H1 (cell line): ENCODE results near the gene PLCXD1.

Experiments used
- ASH2L ChIP-seq: fragments of 200-600, 300-600 bp; sonication (generic); IDR thresholded peaks from one replicate; pipeline ENCODE4 v1.7.1; 2017; ENCODE audit warnings: low read length
- CBX8 ChIP-seq: fragments of 300-800, 300-1000 bp; sonication (generic); IDR thresholded peaks from 2 replicates; pipeline ENCODE4 v1.7.1; 2016; ENCODE audit warnings: low read depth, low read length, borderline replicate concordance
- EP300 ChIP-seq, 2 experiments: IDR thresholded peaks; 1 replicate in 1 of 2; 2 replicates in 1 of 2; pipeline ENCODE4 v1.6.1; 2011 to 2012; ENCODE audit warnings: low read depth in 2 of 2, low read length in 2 of 2, mild to moderate bottlenecking in 2 of 2, borderline replicate concordance in 1 of 2, inconsistent platforms in 1 of 2, moderate library complexity in 1 of 2
- EZH2 ChIP-seq: fragments of 200-600 bp; sonication (generic); IDR thresholded peaks from 2 replicates; pipeline ENCODE4 v1.7.1; 2012; ENCODE audit warnings: low read depth, mild to moderate bottlenecking, moderate library complexity, low read length, inconsistent platforms; ENCODE audit not compliant: severe bottlenecking
- FOSL1 ChIP-seq: IDR thresholded peaks from 2 replicates; pipeline ENCODE4 v1.6.1; 2011; ENCODE audit warnings: mild to moderate bottlenecking, low read depth, low read length, moderate library complexity; ENCODE audit not compliant: insufficient read depth
- GABPA ChIP-seq: IDR thresholded peaks from 2 replicates; pipeline ENCODE4 v1.6.1; 2011; ENCODE audit warnings: mild to moderate bottlenecking, low read length, moderate library complexity, borderline replicate concordance; ENCODE audit not compliant: insufficient read depth
- KDM1A ChIP-seq: fragments of 200-600, 300-600 bp; sonication (generic); IDR thresholded peaks from 2 replicates; pipeline ENCODE4 v1.7.1; 2016; ENCODE audit warnings: mild to moderate bottlenecking, low read length, borderline replicate concordance
- PHF8 ChIP-seq: fragments of 200-600 bp; sonication (generic); conservative IDR thresholded peaks from 2 replicates; pipeline ENCODE4 v1.7.1; 2012; ENCODE audit warnings: low read depth, mild to moderate bottlenecking, inconsistent platforms, low read length, moderate library complexity
- POLR2AphosphoS5 ChIP-seq: IDR thresholded peaks from 2 replicates; pipeline ENCODE4 v1.6.1; 2011; ENCODE audit warnings: low read depth, low read length
- SP1 ChIP-seq: IDR thresholded peaks from 2 replicates; pipeline ENCODE4 v1.6.1; 2011; ENCODE audit warnings: low read depth, low read length
- TCF12 ChIP-seq: IDR thresholded peaks from 2 replicates; pipeline ENCODE4 v1.6.1; 2011; ENCODE audit warnings: low read depth, mild to moderate bottlenecking, low read length
- TF ChIP-seq, protein P1 (sequence below), 3 experiments: IDR thresholded peaks; 1 replicate in 2 of 3; 2 replicates in 1 of 3; pipeline versions ENCODE4 v1.5.1 to v1.6.1; 2011; ENCODE audit warnings: low read length in 3 of 3, mild to moderate bottlenecking in 3 of 3, inconsistent platforms in 2 of 3, low read depth in 1 of 3, moderate library complexity in 1 of 3; ENCODE audit not compliant: insufficient read depth in 1 of 3; ENCODE audit errors: control extremely low read depth in 1 of 3

DNA sequence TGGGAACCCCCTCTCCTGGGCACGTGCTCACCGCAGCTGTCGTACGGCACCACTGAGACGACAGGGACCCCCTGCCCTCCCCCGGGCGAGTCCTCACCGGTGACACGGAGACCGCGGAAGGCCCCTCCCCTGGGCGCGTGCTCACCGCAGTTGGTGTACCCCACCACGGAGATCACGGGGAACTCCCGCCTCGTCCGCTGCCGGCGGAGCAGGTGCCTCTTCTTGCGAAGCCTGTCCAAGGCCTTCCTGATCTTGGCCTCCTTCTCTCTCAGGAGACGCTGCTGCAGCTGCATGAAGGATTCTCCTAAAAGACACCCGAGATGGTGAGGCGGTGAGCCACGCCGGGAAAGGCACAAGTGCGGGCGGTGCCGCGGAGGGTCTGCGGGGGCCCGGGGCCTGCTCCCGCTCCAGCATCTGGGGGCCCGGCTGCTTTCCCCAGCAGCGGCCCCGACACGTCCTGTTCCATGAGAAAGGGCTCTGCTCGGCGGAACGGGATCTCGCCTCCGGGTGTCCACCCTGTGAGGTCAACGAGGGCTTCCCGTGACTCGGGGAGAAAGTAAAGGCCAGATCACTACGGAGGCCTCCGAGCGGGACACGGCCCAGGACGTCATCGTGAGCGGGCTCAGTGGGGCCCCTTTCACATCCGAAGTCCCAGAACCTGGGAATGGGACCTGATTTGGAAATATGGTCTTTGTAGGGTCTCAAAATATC is 31.6 kb downstream of the PLCXD1 start:
- TF ChIP-seq TCF12 (no peak), FOSL1 (no peak), SP1 (no peak), CBX8 (no peak), ASH2L (no peak), EP300 (IDR thresholded peaks at IDR 0.05; ENCODE audit: borderline replicate concordance in 1 of 2, low read depth in 2 of 2, low read length in 2 of 2) (no peak), EZH2 (no peak), KDM1A (no peak), PHF8 (no peak), POLR2AphosphoS5 (no peak), GABPA (no peak)
- TF ChIP-seq, protein P1, sequence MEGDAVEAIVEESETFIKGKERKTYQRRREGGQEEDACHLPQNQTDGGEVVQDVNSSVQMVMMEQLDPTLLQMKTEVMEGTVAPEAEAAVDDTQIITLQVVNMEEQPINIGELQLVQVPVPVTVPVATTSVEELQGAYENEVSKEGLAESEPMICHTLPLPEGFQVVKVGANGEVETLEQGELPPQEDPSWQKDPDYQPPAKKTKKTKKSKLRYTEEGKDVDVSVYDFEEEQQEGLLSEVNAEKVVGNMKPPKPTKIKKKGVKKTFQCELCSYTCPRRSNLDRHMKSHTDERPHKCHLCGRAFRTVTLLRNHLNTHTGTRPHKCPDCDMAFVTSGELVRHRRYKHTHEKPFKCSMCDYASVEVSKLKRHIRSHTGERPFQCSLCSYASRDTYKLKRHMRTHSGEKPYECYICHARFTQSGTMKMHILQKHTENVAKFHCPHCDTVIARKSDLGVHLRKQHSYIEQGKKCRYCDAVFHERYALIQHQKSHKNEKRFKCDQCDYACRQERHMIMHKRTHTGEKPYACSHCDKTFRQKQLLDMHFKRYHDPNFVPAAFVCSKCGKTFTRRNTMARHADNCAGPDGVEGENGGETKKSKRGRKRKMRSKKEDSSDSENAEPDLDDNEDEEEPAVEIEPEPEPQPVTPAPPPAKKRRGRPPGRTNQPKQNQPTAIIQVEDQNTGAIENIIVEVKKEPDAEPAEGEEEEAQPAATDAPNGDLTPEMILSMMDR (IDR thresholded peaks at IDR 0.05; ENCODE audit: control extremely low read depth in 1 of 3, insufficient read depth in 1 of 3, low read depth in 1 of 3, low read length in 3 of 3): no peak
